ENCODE results near the gene PRR5.
"Not testable (repeated sequence)": the region's sequence is repeated elsewhere in the genome, so short reads cannot be mapped to it uniquely, and the experiment has no call there.

PRR5 gene

GRCh38 chr22:44743804-44744211, 41.8 kb downstream of the PRR5 start:
- H3K27me3 ChIP-seq, result peaks cover 34% of the 10 kb centered on the region
- TF ChIP-seq CTCF (IDR thresholded peaks at IDR 0.05), result no peak

GRCh38 chr22:44745853-44746789, 44.1 kb downstream of the PRR5 start:
- H3K4me1 ChIP-seq (ENCODE audit: control insufficient read depth in 1 of 2, insufficient read depth in 1 of 2, low read depth in 1 of 2, low read length in 1 of 2), result no peaks in the 10 kb centered on the region
- peaks cover 50% of the 10 kb centered on the region for H3K27me3 ChIP-seq
- no peaks in the 10 kb centered on the region for H3K9me3 ChIP-seq
- no peak overlapping the region for H3K4me3 ChIP-seq (ENCODE audit: low read depth in 1 of 2, low read length in 1 of 2)
- no peaks in the 10 kb centered on the region for H3K36me3 ChIP-seq
- H3K27ac ChIP-seq, result no peak overlapping the region
- TF ChIP-seq CTCF (IDR thresholded peaks at IDR 0.05), result no peak

More at GRCh38 chr22:44743804-44744211, 41.8 kb downstream of the PRR5 start:
- no peaks in the 10 kb centered on the region for H3K36me3 ChIP-seq
- H3K9me3 ChIP-seq, result no peaks in the 10 kb centered on the region
- no peak overlapping the region for H3K27ac ChIP-seq
- no peak overlapping the region for H3K4me3 ChIP-seq (ENCODE audit: low read depth in 1 of 2, low read length in 1 of 2)
- H3K4me1 ChIP-seq (ENCODE audit: control insufficient read depth in 1 of 2, insufficient read depth in 1 of 2, low read depth in 1 of 2, low read length in 1 of 2), result no peaks in the 10 kb centered on the region

GRCh38 chr22:44747784-44748127, 45.8 kb downstream of the PRR5 start:
- H3K36me3 ChIP-seq; H3K4me1 ChIP-seq (ENCODE audit: control insufficient read depth in 1 of 2, insufficient read depth in 1 of 2, low read depth in 1 of 2, low read length in 1 of 2); H3K4me3 ChIP-seq (ENCODE audit: low read depth in 1 of 2, low read length in 1 of 2); H3K27ac ChIP-seq; H3K9me3 ChIP-seq: not testable (repeated sequence)
- H3K27me3 ChIP-seq, result peaks cover 62% of the 10 kb centered on the region

- Histone ChIP-seq H3K27ac (no peak overlapping the region), H3K36me3 (no peaks in the 10 kb centered on the region), H3K4me1 (ENCODE audit: control insufficient read depth in 1 of 2, insufficient read depth in 1 of 2, low read depth in 1 of 2, low read length in 1 of 2) (no peaks in the 10 kb centered on the region), H3K27me3 (peaks cover 63% of the 10 kb centered on the region), H3K9me3 (no peaks in the 10 kb centered on the region), H3K4me3 (ENCODE audit: low read depth in 1 of 2, low read length in 1 of 2) (no peak overlapping the region)
- TF ChIP-seq CTCF (IDR thresholded peaks at IDR 0.05), result no peak
These were observed 46.5 kb downstream of the PRR5 start for GRCh38 chr22:44748524-44748923.

- H3K27ac ChIP-seq, result no peak overlapping the region
- H3K4me1 ChIP-seq (ENCODE audit: control insufficient read depth in 1 of 2, insufficient read depth in 1 of 2, low read depth in 1 of 2, low read length in 1 of 2), result no peaks in the 10 kb centered on the region
- H3K4me3 ChIP-seq (ENCODE audit: low read depth in 1 of 2, low read length in 1 of 2), result no peak overlapping the region
- H3K9me3 ChIP-seq, result no peaks in the 10 kb centered on the region
- no peaks in the 10 kb centered on the region for H3K36me3 ChIP-seq
- no peak for TF ChIP-seq CTCF (IDR thresholded peaks at IDR 0.05)
- peaks cover 75% of the 10 kb centered on the region for H3K27me3 ChIP-seq
These were observed 48.5 kb downstream of the PRR5 start for GRCh38 chr22:44750481-44750880.

All from neutrophil (primary cell).